Activated CD4-positive, alpha-beta T cell treated with anti-CD3 and anti-CD28 coated beads, Interleukin-2, amount 50 U/mL, for 48 hours (primary cell): ENCODE results near the gene DNHD1.

Experiments
- DNase-seq, 2 experiments: peaks; one replicate each; pipeline ENCODE4 v3.0.0-alpha.2; 2020

DNHD1 gene, protein sequence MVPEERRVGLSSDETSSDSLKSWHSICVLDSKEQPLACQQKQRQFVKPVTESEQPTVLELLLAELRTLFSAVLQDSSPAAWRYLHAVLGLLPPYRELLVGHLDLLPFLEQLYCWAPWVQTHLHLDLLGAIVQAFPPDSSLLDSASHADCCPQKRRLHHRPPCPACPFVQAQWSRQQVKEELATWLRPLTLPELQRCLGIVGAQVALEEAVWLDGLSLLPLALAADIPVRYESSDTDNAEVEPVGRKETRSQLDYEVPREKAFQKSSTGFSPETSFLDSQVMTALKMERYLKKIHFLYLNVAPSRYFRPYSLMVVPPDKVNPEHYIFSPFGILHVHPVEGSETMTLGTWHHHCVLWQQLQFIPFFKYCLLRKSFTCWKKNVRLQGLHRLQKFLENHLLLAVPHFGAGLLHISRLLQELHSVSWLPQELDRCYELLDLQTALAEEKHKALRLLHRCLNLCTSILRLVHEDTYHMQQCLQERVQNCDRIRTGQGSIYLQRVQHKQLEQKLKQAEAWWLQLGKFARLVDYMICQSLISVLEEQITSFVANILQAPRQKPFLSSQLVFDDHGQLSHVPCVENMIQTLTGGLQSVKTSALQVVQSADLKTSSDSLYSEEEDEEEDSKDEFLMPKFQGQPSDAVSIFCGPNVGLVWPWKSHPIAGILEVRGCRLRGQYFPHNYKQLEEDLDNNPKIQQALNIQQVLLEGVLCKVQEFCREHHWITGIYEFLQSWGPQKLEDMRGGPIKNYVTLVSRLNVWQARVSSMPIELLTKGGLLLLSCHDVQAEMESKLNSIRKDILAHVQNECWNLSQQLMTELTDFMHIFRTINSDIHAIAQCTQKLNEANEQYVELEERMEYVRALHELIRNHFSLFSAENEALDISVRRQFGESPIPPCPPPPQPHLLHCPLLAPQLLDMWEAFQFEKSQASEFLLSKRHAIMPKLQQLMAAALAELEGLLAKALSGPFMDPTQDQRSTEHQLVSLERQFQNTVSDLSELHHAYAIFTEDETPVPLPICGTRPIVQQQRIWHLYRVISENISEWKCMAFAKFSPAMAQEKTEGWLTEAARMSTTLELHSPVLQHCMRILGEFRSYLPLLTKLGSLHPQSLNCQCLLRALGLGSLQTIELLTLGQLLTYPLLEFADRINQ (N-terminal part only)

DNA sequence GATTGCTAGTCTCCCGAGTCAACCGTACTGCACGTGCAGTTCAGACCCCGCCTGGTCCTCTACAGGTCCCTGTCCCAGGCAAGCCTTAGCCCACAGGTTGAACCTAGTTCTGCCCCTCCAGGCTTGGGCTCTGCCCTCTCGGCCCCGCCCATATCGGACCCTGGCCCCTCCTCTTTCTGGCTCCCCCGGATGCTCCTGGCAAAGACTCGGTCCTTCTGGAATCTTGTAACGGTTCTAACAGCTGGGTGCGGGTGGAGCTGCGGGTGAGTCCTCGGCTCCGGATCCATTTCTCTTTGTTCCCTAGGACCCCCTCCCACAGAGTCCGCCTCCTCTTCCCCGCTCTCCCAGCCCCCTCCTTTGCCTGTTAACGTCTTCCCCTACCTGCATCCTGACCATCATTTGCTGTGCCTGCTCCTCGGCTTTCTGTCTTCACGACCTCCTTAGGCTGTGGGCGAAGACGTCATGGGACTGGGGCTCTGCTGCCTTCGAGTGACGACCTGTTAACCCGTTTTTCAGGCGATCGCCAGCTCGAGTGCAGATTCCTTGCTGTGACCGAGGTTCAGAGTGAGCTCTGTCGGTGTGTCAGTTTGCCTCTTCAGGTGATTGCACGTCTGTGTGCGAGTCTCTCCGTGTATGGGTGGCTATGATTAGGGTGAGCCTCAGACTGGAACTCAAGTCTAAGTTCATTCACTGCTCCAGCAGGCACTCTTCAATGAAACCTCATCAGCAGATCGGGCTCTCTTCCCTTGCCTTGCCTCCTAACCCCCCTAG lies at the start of gene DNHD1:
DNHD1 (plus strand) TSS at position 212 of the 771 bp plus-strand sequence. CDS start 936 bp downstream, outside the sequence.
- no peak for DNase-seq

DNA sequence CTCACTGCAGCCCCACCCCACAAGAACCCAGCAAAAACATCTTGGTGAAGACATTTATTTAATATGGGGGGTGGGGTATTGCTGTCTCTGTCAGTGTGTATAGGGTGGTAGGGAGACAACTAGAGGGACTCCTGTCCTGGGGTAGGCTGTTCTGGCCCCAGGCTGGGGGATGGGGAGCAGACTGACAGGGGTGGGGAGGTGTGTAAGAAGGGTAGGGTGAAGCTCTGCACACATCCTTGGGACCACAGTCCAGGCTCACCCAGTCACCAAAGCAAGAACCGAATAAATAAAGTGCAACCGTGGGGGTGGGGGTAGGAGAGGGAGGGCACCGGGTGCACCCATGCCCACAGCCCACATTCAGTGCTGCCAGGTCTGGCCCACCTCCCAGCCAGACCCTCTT lies 48.5 kb upstream of the DNHD1 start:
- no peak for DNase-seq

DNA sequence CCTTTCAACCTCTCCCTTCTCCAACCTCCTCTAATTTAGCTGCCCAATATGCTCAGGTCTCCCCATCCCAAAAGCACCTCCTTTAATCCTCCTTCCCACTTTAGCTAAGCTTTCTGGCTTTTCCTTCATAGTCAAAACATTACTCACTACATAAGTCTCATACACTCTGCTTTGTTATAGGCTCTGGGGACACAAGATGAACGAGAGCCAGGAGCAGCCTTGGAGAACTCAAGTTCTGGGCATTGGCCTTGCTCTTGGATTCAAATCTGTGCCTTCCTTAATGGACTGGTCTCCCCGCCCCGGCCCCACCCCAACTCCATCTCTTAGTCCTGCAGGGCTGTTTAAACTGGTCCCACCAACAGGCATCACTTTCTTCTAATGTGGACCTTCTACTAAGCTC lies 44.9 kb upstream of the DNHD1 start:
- no peak for DNase-seq

DNA sequence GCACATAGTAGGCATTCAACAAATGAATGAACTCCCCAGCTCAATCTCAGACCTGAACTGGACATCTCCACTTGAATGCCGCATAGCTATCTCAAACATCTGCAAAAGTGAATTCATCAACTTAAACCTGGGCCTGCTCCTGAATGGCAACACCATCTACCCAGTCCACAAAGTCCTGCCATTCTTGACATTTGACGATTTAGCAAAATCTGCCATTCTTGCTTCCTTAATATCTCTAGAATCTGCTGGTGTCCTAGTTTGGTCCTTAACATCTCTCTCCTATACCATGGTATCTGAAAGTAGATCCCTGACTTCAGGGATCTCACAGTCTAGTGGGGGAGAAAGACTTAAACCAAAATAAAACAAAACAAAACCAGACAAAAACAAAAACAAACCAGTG lies 43.9 kb upstream of the DNHD1 start:
- DNase-seq, result no peak

DNA sequence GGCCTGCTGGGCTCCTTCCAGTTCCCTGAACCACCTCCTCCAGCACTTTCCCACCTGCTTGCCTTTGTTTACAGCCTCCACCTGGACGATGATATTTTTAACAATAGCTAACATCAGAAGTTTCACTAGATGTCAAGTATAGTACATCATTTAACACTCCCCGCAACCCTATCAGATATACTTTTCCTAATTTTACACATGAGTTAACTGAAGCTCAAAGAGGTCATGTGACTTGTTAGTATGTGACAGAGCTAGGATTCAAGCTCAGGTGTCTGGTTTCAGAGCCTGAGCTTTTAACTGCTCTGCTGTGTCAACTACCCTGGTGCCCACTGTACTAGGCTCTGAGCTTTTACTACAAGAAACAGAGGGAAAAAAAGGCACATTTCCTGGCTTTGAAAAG lies 42.0 kb upstream of the DNHD1 start:
- DNase-seq, result no peak

DNA sequence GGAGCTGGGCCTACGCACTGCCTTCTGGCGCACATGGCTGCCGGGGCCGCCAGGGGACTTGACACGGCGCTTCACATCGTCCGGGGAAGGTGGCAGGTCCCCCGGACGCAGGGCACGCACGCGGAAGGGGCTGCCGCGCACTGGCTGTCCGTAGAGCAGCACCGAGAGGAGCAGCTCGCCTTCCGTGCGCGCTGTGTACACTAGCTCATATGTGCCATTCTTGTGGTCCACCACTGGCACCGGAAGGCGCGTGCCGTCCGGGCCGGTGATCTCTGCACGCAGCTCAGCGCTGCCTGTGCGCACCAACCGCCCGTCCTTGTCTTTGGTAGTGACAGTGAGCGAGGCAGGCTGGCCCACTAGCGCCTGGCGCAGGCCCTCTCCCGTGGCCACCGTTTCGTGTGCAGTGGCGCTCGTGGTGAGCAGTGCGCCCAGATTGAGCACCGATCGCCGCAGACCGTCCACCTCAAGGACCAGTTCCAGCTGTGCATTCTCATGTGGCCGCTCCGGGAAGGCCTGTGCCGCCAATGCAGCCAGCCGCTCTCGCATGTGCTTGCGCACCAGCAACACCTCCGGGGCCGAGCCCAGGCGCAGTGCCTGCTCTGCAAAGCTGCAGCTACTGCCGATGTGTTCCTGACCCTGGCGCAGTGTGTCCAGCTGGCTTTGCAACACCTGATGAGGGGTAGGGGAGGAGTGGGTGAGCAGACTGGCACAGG lies 40.6 kb upstream of the DNHD1 start:
- no peak for DNase-seq

DNA sequence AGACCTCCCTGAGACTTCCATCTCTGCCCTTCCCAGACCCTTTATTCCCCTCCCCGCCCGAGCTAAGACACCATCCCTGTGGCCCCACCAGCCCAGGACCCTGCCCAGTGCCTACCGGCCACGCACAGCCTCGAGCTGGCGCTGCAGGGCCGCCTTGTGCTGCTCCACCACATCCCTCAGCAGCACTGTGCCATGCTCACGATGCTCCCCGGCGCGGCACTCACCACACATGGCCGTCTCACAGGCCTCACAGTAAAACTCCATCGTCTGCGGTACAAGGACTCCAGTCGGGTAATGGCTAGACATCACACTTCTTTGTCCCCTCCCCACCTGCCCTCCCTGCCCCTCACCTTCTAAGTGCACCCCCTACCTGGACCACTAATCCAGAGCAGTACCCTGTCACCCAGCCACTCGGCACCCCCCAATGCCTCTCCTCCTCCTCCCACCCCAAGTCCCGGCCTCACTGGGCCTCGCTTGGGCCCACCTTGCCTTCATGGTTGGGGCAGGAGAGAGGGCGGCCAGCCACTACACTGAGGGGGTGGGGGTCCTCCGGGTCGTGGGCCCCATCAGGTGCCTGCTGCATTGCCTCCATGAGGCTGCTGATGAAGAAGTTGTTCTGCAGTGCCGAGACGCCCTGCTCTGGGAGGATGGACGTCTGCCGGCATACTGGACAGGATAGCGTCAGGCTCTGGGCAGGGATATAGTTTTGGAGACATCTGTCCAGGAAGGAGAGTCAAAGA lies 39.3 kb upstream of the DNHD1 start:
- no peak for DNase-seq

DNA sequence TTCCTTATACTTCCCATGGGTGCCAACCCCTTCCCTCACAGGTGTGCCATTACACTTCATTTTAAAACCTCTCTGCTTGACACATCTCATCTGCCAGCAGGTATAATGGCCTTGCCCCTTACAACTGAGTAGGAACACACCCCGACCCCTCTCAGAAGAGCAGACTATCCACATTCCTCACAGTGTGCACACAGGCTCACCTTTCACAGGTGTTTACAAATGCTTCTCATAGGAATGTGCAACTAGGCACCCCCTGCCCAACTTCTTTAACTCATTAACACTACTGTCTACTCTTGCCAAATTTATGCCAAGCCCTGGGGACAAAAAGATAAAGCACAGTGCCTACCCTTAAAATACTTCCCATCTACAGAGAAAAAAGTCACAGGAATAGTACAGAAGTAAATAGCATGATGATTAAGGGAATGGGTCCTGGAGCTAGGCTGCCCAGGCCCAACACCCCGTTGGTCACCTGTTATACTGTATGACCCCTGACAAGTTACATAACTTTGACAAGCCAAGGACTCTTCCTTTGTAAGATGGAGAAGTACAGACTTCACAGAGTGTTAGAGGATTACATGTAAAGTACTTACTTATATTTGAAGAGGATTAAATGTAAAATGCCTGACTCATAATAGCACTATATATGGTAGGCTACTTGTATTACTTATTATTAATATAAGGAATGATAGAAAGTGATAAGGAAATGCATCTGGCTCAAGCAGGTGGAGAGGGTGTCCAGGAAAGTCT lies 38.6 kb upstream of the DNHD1 start:
- DNase-seq, result no peak

DNA sequence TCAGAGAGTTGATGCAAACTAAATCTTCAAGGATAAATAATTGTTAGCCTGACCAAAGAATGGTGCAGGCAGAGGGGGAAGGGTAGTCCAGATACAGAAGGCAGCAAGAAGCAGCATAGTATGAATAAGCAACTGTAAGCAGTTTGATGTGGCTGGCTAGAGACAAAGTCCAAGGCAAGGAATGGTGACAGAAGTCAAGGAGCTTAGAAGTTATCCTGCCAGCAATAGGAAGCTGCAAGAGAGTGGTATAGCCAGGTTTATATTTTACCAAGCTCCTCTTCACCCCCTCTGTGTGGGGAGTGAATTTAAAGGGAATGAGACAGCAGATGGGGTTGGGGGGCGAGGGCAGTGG lies 38.0 kb upstream of the DNHD1 start:
- no peak for DNase-seq

DNA sequence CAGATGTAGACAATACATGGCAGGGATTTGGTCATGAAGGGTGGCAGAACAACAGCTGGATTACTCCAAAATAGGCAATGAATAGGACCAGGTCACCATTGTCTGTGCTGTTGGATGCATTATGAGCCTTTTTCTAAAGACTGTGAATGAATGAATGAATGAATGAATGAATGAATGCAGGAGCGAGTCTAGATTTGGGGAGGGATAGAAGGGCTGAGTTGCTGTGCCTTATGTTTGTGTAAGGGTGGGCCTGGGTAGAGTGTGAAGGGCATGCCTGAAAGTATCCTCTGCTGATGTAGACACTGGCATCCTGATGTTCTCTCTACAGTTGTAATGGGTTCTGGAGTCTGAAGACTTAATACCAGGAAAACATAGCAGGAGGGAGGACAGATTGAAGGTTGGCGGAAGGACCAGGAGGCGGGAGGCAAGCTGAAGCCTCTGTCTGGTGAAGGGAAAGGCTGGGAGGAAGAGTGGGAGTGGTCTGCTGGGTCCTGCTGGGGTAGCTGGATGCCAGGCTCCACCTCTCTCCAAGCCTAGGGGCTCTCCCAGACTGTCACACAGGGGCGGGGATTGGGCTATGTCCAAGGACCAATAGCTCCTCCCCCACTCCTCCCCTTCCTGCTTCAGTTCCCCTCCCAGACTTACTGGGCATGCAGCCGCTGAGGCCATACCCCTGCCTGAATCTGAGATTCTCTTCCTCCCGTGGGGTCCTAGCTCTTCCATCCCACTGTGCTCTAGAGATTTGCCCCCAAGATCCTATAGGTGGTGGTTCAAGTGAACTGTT lies 28.2 kb upstream of the DNHD1 start:
- peak; percentile 19 to 23 for DNase-seq

DNA sequence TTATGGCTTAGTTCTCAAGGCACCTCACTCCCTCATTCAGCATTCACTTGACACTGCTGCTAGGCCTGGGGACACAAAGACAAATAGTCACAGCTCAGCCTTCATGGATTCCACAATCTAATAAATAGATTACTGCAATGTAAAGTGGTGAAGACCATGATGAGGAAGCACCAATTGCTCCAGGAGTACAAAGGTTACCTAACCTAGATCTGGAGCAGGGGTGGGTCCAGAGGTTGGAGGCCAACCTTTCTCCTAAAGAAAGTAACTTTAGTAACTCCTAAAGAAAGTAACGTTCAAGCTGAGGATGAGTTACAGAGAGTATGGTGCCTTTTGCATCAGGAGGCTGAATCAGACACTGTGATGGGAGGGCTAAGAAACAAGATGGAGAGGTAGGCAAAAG lies 27.5 kb upstream of the DNHD1 start:
- no peak for DNase-seq

DNA sequence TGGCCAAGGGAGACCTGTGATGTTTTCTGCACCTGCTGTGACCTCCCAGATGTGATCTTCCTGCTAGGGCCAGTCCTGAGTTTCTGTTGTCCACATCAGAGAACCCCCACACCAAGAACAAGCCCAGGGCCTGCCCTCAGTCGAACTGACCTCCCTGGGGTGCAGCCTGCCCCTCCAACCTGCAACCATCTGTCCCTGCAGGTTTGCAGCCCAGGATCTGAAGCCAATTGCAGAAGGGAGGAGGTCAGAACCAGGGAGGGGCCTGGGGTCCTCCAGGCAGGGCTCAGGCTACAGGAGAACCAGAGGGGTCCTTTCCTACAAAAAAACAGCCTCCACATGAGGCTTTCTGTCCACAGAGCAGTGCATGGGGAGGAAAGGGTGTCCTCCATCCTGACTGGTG lies 24.1 kb upstream of the DNHD1 start:
- DNase-seq, result no peak

DNA sequence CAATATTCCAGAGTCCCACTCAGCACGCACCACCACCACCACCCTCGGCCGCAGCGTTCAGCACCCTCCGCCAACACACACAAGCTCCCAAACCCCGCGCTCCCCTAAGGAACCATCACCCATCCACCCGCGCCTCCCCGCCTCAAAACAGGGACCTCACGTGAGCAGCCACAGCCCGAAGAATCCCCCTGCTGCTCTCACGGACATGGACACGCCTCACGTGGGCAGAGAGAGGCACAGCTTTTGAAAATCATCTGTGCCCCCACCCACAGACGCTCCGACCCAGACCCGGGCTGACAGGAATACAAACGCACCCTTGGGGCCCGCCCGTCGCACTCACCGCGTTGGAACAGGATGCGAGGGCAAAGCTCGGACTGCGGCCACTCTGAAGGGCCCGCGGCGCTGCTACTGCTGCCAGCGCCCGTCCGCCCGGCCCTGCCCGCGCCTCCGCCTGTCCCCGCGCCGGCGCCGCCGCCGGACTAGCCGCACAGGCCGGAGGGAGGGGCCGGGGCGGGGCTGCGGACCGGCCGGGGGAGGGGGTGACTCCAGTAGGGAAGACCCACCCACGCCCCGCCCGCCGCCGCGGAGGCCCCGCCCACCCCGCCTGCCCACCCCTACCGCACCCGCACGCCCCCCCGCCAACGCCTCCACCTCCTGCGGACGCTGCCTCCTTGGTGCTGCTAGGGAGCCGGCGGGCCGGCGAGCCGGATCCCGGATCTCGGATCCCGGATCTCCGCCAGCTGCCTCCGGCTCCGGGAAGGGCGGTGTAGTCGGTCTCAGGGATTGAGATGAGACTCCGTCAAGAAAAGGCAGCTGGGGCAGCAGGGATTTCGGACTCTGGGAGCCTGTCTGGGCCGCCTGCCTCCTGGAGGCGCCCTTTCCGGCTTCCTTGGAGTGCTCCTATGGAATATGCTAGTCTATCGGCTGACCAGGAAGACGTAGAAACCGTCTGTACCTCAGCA lies 23.3 kb upstream of the DNHD1 start, which contains the start of gene TRIM3:
TRIM3 (minus strand) TSS at position 491 of the 962 bp plus-strand sequence. CDS start 8,246 bp downstream, outside the sequence.
- DNase-seq, result peak; percentile 70 to 71

DNA sequence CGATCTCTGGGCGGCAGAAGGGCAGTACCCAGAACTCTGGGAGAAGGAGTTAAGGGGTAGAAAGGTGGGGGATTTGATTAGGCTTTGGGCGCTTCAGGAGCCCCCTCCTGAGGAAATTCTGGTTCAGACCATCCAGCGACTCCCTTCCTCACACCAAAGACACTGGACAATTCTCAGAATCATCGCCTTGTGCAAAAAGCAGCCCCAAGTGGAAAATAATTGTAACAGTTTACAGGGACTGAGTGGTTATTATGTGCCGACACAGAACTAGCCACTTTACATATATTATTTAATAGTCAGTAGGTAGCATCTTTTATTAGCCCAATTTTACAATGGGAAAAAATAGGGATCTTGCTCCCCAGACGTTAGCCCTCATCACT lies 22.7 kb upstream of the DNHD1 start:
- no peak for DNase-seq

DNA sequence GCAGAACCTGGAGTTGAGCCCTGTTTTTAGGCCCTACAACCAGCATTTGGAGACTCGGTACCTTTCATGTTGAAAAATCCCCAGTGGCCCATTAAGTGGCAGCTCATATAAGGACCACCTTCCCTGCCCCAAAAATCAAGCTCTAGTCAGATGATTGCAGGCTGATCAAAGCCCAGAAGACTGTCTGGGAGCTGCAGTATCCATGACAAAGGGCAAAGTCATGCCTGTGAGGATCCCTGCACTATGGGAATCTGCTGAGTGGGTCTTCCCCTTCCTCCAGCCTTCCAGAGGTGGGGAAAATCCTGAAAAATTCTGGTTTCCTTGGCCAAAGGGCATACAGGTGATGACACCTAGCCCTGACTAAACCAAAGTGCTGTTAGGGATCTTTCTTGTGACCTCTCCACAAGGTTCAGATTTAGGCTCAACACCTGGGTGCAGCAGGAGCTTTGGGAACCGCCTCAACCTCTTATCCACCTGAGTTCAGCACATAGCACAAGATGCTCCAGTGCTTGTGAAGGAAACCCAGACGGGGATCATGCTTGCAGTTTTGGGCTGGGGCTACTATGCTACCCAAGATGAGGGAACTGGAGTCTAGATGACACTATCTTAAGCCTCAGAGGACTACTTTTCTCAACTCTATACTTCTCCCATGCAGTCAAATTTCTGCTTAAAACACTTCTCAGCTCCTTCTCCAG lies 22.1 kb upstream of the DNHD1 start:
- no peak for DNase-seq

DNA sequence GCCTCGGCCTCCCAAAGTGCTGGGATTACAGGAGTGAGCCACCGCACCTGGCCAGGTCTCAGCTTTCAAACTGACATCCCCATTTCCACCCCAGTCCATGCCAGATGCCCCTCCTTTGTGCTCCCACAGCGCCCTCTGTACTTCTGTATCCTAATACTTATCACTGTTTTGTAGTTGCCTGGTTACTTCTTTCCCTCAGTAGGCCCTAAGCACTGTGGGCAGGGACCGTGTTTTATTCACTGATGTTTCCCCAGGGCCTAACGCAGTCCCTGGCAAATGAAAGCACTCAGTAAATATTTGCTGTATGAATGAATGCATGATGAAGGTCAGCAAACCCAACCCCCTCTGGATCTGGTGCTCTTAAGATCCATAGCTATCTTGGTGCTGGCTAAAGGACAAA lies 21.1 kb upstream of the DNHD1 start:
- no peak for DNase-seq

DNA sequence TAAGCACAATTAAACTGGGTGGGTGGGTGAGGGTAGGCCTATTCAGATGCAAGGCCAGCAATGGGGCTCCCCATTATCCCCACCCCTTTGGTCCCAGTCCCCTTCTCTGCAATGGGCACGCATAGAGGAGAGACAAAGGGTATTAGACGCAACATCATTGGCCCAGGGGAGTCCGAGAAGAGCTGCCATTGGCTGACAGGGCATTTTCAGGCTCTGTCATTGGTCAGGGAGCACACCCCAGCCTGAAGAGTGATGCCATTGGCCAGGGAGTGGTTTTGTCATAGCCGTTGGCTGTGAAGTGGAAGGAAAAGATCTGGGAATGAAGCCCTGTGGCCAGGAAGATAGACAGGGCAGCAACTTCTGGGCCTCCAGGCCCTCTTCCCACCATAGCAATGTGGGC lies 20.5 kb upstream of the DNHD1 start:
- DNase-seq, result no peak
